K562 (cell line): ENCODE data around the gene TSHR.

Source experiments
- CTCF ChIP-seq, 3 experiments: IDR thresholded peaks in 2 of 3; conservative IDR thresholded peaks in 1 of 3; 2 replicates each; pipeline ENCODE4 v1.5.1; 2011 to 2012; ENCODE audit warnings: low read length in 3 of 3, mild to moderate bottlenecking in 3 of 3, control low read depth in 2 of 3, improper control_type of control experiment in 1 of 3, inconsistent platforms in 1 of 3, low read depth in 1 of 3, mixed read lengths in 1 of 3, moderate library complexity in 1 of 3; ENCODE audit not compliant: insufficient read depth in 2 of 3
- ELF1 ChIP-seq: fragments of 200-800 bp; sonication (Bioruptor generic); IDR thresholded peaks from 2 replicates; pipeline ENCODE4 v1.6.1; 2016; ENCODE audit warnings: missing genetic modification characterization, missing compliant biosample characterization
- ETV5 ChIP-seq: sonication (generic); formaldehyde crosslinking; IDR thresholded peaks from 2 replicates; pipeline ENCODE4 v1.4.0; 2020; ENCODE audit warnings: low read depth, mild to moderate bottlenecking, missing genetic modification reagents
- MAX ChIP-seq: sonication (generic); formaldehyde crosslinking; IDR thresholded peaks from 2 replicates; pipeline ENCODE4 v1.9.0; 2022; ENCODE audit warnings: mild to moderate bottlenecking, missing genetic modification reagents

- TF ChIP-seq CTCF (IDR thresholded peaks at IDR 0.05 in 2 of 3, conservative IDR thresholded peaks at IDR 0.05 in 1 of 3; ENCODE audit: insufficient read depth in 2 of 3, low read depth in 1 of 3, low read length in 3 of 3), result no peak
- no peak for TF ChIP-seq ELF1 (tag)
- no peak for TF ChIP-seq MAX
- no peak for TF ChIP-seq ETV5 (CRISPR knock-in tag)
Measured at GRCh38 chr14:81169267-81169666, 213.8 kb downstream of the TSHR start.
